GM23338 (cell line): ENCODE measurements around the gene RFX6. TPM values are rescaled to one million over a fixed set of nuclear protein-coding genes. Genes with fewer than 3 reads are reported as not detected.

ENCODE experiments used
- ATAC-seq: fragments of 200-7000 bp; cut with Tn5 transposase; 3 replicates; pipeline ENCODE4 v1.9.1; 2020
- DNase-seq: peaks from one replicate; pipeline ENCODE4 v3.0.0-alpha.2; 2015; ENCODE audit warnings: low spot score
- H2AFZ ChIP-seq: fragments of 200-600 bp; sonication (generic); 2 replicates; pipeline ENCODE4 v1.8.0; 2016; ENCODE audit warnings: antibody characterized with exemption, mild to moderate bottlenecking, moderate library complexity
- H3F3A ChIP-seq: fragments of 200-600 bp; sonication (generic); replicated peaks from 2 replicates; pipeline ENCODE4 v1.8.0; 2017; ENCODE audit warnings: antibody characterized with exemption, mixed run types, low read depth
- H3K27ac ChIP-seq: fragments of 200-600 bp; sonication (generic); 2 replicates; pipeline ENCODE4 v1.6.1; 2016; ENCODE audit warnings: low read depth
- H3K27me3 ChIP-seq: fragments of 200-600 bp; sonication (generic); 2 replicates; pipeline ENCODE4 v1.8.0; 2016; ENCODE audit warnings: mild to moderate bottlenecking, mixed run types, moderate library complexity; ENCODE audit not compliant: insufficient read depth
- H3K36me3 ChIP-seq: fragments of 200-600 bp; sonication (generic); 2 replicates; pipeline ENCODE4 v1.8.0; 2016; ENCODE audit warnings: mild to moderate bottlenecking; ENCODE audit not compliant: insufficient read depth
- H3K4me1 ChIP-seq: fragments of 200-600 bp; sonication (generic); 2 replicates; pipeline ENCODE4 v1.8.0; 2016; ENCODE audit warnings: mild to moderate bottlenecking, moderate library complexity; ENCODE audit not compliant: insufficient read depth
- H3K4me2 ChIP-seq: fragments of 200-600 bp; sonication (generic); 2 replicates; pipeline ENCODE4 v1.7.1; 2017; ENCODE audit warnings: mixed run types
- H3K4me3 ChIP-seq: fragments of 200-600 bp; sonication (generic); 2 replicates; pipeline ENCODE4 v1.6.1; 2016; ENCODE audit warnings: mixed run types
- H3K79me2 ChIP-seq: fragments of 200-600 bp; sonication (generic); replicated peaks from 2 replicates; pipeline ENCODE4 v1.8.0; 2017; ENCODE audit warnings: mild to moderate bottlenecking; ENCODE audit not compliant: insufficient read depth
- H3K9me2 ChIP-seq: fragments of 200-600 bp; sonication (generic); 2 replicates; pipeline ENCODE4 v1.8.0; 2017; ENCODE audit not compliant: insufficient read depth
- H4K20me1 ChIP-seq: fragments of 200-600 bp; sonication (generic); replicated peaks from 2 replicates; pipeline ENCODE4 v1.8.0; 2017; ENCODE audit warnings: mild to moderate bottlenecking; ENCODE audit not compliant: insufficient read depth
- H3K27ac Mint-ChIP-seq: 2 replicates; pipeline ENCODE4 v1.8.0; 2020; ENCODE audit warnings: inconsistent platforms, mild to moderate bottlenecking, moderate library complexity, mixed read lengths
- H3K27me3 Mint-ChIP-seq: 3 replicates; pipeline ENCODE4 v1.8.0; 2022; ENCODE audit warnings: low read depth, mild to moderate bottlenecking, moderate library complexity, mixed read lengths, inconsistent platforms; ENCODE audit not compliant: insufficient read depth, poor library complexity
- H3K36me3 Mint-ChIP-seq: 3 replicates; pipeline ENCODE4 v1.8.0; 2021; ENCODE audit warnings: low read depth, mild to moderate bottlenecking, inconsistent platforms, moderate library complexity, mixed read lengths
- H3K4me1 Mint-ChIP-seq: 3 replicates; pipeline ENCODE4 v1.8.0; 2020; ENCODE audit warnings: mild to moderate bottlenecking, inconsistent platforms, mixed read lengths
- H3K4me3 Mint-ChIP-seq: 3 replicates; pipeline ENCODE4 v1.8.0; 2021; ENCODE audit warnings: moderate library complexity, mild to moderate bottlenecking, inconsistent platforms, mixed read lengths
- H3K9me3 Mint-ChIP-seq: 3 replicates; pipeline ENCODE4 v1.8.0; 2020; ENCODE audit warnings: moderate library complexity, mild to moderate bottlenecking, inconsistent platforms, mixed read lengths
- CREB1 ChIP-seq: fragments of 250-450 bp; sonication (Bioruptor Pico); IDR thresholded peaks from 2 replicates; pipeline ENCODE4 v1.5.0; 2020; ENCODE audit warnings: low read depth, mild to moderate bottlenecking, moderate library complexity
- ETS1 ChIP-seq: IDR thresholded peaks from 2 replicates; pipeline ENCODE4 v1.6.1; 2016; ENCODE audit warnings: antibody characterized with exemption
- EZH2 ChIP-seq: fragments of 200-600 bp; sonication (generic); IDR thresholded peaks from one replicate; pipeline ENCODE4 v1.8.0; 2017; ENCODE audit warnings: antibody characterized with exemption, mild to moderate bottlenecking, low read depth; ENCODE audit not compliant: unreplicated experiment
- EZH2phosphoT487 ChIP-seq: fragments of 200-600 bp; sonication (generic); IDR thresholded peaks from one replicate; pipeline ENCODE4 v1.8.1; 2018; ENCODE audit warnings: antibody characterized with exemption; ENCODE audit not compliant: unreplicated experiment
- JUNB ChIP-seq: IDR thresholded peaks from one replicate; pipeline ENCODE4 v1.6.1; 2016; ENCODE audit warnings: antibody characterized with exemption; ENCODE audit not compliant: unreplicated experiment
- NANOG ChIP-seq: IDR thresholded peaks from 2 replicates; pipeline ENCODE4 v1.6.1; 2016; ENCODE audit warnings: antibody characterized with exemption, borderline replicate concordance
- POLR2AphosphoS5 ChIP-seq: IDR thresholded peaks from 2 replicates; pipeline ENCODE4 v1.6.1; 2016; ENCODE audit warnings: antibody characterized with exemption, low read depth
- REST ChIP-seq: IDR thresholded peaks from one replicate; pipeline ENCODE4 v1.6.1; 2018; ENCODE audit warnings: antibody characterized with exemption; ENCODE audit not compliant: unreplicated experiment
- STAT1 ChIP-seq: IDR thresholded peaks from one replicate; pipeline ENCODE4 v1.6.1; 2016; ENCODE audit warnings: antibody characterized with exemption; ENCODE audit not compliant: unreplicated experiment
- ZNF114 ChIP-seq: fragments of 250-450 bp; sonication (Bioruptor Pico); IDR thresholded peaks from 2 replicates; pipeline ENCODE4 v1.5.0; 2020; ENCODE audit warnings: mild to moderate bottlenecking, moderate library complexity
- ZNF331 ChIP-seq: fragments of 250-450 bp; sonication (Bioruptor Pico); IDR thresholded peaks from 2 replicates; pipeline ENCODE4 v1.5.0; 2020; ENCODE audit warnings: low read depth, mild to moderate bottlenecking, moderate library complexity
- polyA plus RNA-seq: library from polyadenylated mRNA; unstranded; fragments of >200 nt; fragmentation: Nextera tagmentation; extraction: Ambion mirVana; gene quantifications from 2 replicates; pipeline ENCODE4 v1.2.1, GENCODE V29; 2016
- total RNA-seq: library from RNA; depleted of rRNA; stranded (reverse); fragments of >200 nt; shearing (Covaris generic); gene quantifications from 2 replicates; pipeline ENCODE4 v1.2.3, GENCODE V29; 2014
- TF ChIP-seq, protein P1 (sequence below): fragments of 250-450 bp; sonication (Bioruptor Pico); IDR thresholded peaks from 2 replicates; pipeline ENCODE4 v1.5.0; 2020; ENCODE audit warnings: mild to moderate bottlenecking, moderate library complexity
- TF ChIP-seq, protein P2 (sequence below), 2 experiments: fragments of 200-600 bp in 1 of 2; sonication (generic) in 1 of 2; conservative IDR thresholded peaks; 2 replicates each; pipeline versions ENCODE4 v1.5.1 to v1.6.1; 2016 to 2017; ENCODE audit warnings: antibody characterized with exemption in 2 of 2, low read depth in 2 of 2, mild to moderate bottlenecking in 2 of 2, moderate library complexity in 1 of 2

Gene RFX6
- total and polyA plus RNA-seq, 2 experiments from 2014 or later = 0.35 TPM; not detected in 1

- no peak for ATAC-seq
- H3F3A ChIP-seq = no peaks in the 10 kb centered on the region
Observed at GRCh38 chr6:116929825-116930224, 52.8 kb downstream of the RFX6 start.

More at GRCh38 chr6:116929825-116930224, 52.8 kb downstream of the RFX6 start:
- no peaks in the 10 kb centered on the region for H3K9me3 Mint-ChIP-seq
- Histone ChIP-seq H4K20me1 (no peaks in the 10 kb centered on the region), H3K27ac (no peak overlapping the region), H3K36me3 (no peaks in the 10 kb centered on the region), H3K4me1 (peaks cover 3% of the 10 kb centered on the region; the same call in 1 of the 2 replicates), H3K27me3 (no peaks in the 10 kb centered on the region), H3K9me2 (no peaks in the 10 kb centered on the region), H3K79me2 (no peaks in the 10 kb centered on the region), H3K4me2 (no peak overlapping the region), H2AFZ (no peak overlapping the region; the same call in 1 of the 2 replicates), H3K4me3 (no peak overlapping the region)
- H3K4me1 Mint-ChIP-seq = peaks cover 8% of the 10 kb centered on the region
- DNase-seq = no peak
- no peaks in the 10 kb centered on the region for H3K36me3 Mint-ChIP-seq
- TF ChIP-seq, protein P1, sequence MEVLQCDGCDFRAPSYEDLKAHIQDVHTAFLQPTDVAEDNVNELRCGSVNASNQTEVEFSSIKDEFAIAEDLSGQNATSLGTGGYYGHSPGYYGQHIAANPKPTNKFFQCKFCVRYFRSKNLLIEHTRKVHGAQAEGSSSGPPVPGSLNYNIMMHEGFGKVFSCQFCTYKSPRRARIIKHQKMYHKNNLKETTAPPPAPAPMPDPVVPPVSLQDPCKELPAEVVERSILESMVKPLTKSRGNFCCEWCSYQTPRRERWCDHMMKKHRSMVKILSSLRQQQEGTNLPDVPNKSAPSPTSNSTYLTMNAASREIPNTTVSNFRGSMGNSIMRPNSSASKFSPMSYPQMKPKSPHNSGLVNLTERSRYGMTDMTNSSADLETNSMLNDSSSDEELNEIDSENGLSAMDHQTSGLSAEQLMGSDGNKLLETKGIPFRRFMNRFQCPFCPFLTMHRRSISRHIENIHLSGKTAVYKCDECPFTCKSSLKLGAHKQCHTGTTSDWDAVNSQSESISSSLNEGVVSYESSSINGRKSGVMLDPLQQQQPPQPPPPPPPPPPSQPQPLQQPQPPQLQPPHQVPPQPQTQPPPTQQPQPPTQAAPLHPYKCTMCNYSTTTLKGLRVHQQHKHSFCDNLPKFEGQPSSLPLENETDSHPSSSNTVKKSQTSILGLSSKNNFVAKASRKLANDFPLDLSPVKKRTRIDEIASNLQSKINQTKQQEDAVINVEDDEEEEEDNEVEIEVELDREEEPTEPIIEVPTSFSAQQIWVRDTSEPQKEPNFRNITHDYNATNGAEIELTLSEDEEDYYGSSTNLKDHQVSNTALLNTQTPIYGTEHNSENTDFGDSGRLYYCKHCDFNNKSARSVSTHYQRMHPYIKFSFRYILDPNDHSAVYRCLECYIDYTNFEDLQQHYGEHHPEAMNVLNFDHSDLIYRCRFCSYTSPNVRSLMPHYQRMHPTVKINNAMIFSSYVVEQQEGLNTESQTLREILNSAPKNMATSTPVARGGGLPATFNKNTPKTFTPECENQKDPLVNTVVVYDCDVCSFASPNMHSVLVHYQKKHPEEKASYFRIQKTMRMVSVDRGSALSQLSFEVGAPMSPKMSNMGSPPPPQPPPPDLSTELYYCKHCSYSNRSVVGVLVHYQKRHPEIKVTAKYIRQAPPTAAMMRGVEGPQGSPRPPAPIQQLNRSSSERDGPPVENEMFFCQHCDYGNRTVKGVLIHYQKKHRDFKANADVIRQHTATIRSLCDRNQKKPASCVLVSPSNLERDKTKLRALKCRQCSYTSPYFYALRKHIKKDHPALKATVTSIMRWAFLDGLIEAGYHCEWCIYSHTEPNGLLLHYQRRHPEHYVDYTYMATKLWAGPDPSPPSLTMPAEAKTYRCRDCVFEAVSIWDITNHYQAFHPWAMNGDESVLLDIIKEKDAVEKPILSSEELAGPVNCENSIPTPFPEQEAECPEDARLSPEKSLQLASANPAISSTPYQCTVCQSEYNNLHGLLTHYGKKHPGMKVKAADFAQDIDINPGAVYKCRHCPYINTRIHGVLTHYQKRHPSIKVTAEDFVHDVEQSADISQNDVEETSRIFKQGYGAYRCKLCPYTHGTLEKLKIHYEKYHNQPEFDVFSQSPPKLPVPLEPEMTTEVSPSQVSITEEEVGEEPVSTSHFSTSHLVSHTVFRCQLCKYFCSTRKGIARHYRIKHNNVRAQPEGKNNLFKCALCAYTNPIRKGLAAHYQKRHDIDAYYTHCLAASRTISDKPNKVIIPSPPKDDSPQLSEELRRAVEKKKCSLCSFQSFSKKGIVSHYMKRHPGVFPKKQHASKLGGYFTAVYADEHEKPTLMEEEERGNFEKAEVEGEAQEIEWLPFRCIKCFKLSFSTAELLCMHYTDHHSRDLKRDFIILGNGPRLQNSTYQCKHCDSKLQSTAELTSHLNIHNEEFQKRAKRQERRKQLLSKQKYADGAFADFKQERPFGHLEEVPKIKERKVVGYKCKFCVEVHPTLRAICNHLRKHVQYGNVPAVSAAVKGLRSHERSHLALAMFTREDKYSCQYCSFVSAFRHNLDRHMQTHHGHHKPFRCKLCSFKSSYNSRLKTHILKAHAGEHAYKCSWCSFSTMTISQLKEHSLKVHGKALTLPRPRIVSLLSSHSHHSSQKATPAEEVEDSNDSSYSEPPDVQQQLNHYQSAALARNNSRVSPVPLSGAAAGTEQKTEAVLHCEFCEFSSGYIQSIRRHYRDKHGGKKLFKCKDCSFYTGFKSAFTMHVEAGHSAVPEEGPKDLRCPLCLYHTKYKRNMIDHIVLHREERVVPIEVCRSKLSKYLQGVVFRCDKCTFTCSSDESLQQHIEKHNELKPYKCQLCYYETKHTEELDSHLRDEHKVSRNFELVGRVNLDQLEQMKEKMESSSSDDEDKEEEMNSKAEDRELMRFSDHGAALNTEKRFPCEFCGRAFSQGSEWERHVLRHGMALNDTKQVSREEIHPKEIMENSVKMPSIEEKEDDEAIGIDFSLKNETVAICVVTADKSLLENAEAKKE (CRISPR knock-in tag) = no peak
- no peak for TF ChIP-seq NANOG
- no peak for TF ChIP-seq ETS1
- TF ChIP-seq EZH2phosphoT487 = no peak
- TF ChIP-seq REST = no peak
- TF ChIP-seq STAT1 = no peak
- TF ChIP-seq, protein P2, sequence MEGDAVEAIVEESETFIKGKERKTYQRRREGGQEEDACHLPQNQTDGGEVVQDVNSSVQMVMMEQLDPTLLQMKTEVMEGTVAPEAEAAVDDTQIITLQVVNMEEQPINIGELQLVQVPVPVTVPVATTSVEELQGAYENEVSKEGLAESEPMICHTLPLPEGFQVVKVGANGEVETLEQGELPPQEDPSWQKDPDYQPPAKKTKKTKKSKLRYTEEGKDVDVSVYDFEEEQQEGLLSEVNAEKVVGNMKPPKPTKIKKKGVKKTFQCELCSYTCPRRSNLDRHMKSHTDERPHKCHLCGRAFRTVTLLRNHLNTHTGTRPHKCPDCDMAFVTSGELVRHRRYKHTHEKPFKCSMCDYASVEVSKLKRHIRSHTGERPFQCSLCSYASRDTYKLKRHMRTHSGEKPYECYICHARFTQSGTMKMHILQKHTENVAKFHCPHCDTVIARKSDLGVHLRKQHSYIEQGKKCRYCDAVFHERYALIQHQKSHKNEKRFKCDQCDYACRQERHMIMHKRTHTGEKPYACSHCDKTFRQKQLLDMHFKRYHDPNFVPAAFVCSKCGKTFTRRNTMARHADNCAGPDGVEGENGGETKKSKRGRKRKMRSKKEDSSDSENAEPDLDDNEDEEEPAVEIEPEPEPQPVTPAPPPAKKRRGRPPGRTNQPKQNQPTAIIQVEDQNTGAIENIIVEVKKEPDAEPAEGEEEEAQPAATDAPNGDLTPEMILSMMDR (conservative IDR thresholded peaks at IDR 0.05; ENCODE audit: low read depth in 2 of 2) = no peak
- TF ChIP-seq CREB1 (CRISPR knock-in tag) = no peak
- TF ChIP-seq ZNF331 (CRISPR knock-in tag) = no peak
- TF ChIP-seq POLR2AphosphoS5 = no peak
- no peak for TF ChIP-seq EZH2
- TF ChIP-seq ZNF114 (CRISPR knock-in tag) = no peak
- no peak for TF ChIP-seq JUNB
- H3K27ac Mint-ChIP-seq = no peak overlapping the region
- H3K4me3 Mint-ChIP-seq = no peak overlapping the region
- H3K27me3 Mint-ChIP-seq = no peaks in the 10 kb centered on the region
